Measurements from ENCODE around the gene KIAA1549.
"Not testable (repeated sequence)": the region's sequence is repeated elsewhere in the genome, so short reads cannot be mapped to it uniquely, and the experiment has no call there.

KIAA1549 gene

GRCh38 chr7:138941545-138941944, 39.6 kb downstream of the KIAA1549 start:
- DNase-seq, result no peak

GRCh38 chr7:138940602-138941001, 40.6 kb downstream of the KIAA1549 start:
- DNase-seq, result not testable (repeated sequence)

- no peak for DNase-seq
These were observed 43.7 kb downstream of the KIAA1549 start for GRCh38 chr7:138937484-138937883.

- DNase-seq, result no peak
These were observed 45.7 kb downstream of the KIAA1549 start for GRCh38 chr7:138935465-138936011.

GRCh38 chr7:138934861-138935260, 46.3 kb downstream of the KIAA1549 start:
- no peak for DNase-seq

GRCh38 chr7:138934367-138934766, 46.8 kb downstream of the KIAA1549 start:
- no peak for DNase-seq

- no peak for DNase-seq
These were observed 48.3 kb downstream of the KIAA1549 start for GRCh38 chr7:138932870-138933269.

GRCh38 chr7:138932427-138932826, 48.8 kb downstream of the KIAA1549 start:
- no peak for DNase-seq

- DNase-seq, result no peak
These were observed 51.2 kb downstream of the KIAA1549 start for GRCh38 chr7:138929969-138930368.

GRCh38 chr7:138926241-138926612, 55.0 kb downstream of the KIAA1549 start:
- no peak for DNase-seq

GRCh38 chr7:138924501-138925225, 56.5 kb downstream of the KIAA1549 start:
- DNase-seq, result no peak

- no peak for DNase-seq
These were observed 59.9 kb downstream of the KIAA1549 start for GRCh38 chr7:138921277-138921676.

- no peak for DNase-seq
These were observed 61.3 kb downstream of the KIAA1549 start for GRCh38 chr7:138919911-138920310.

- no peak for DNase-seq
These were observed 62.0 kb downstream of the KIAA1549 start for GRCh38 chr7:138919216-138919615.

GRCh38 chr7:138918756-138919155, 62.4 kb downstream of the KIAA1549 start:
- DNase-seq, result no peak

GRCh38 chr7:138918176-138918575, 63.0 kb downstream of the KIAA1549 start:
- no peak for DNase-seq

- no peak for DNase-seq
These were observed 63.4 kb downstream of the KIAA1549 start for GRCh38 chr7:138917771-138918170.

GRCh38 chr7:138916731-138917130, 64.5 kb downstream of the KIAA1549 start:
- DNase-seq, result no peak

- DNase-seq, result no peak
These were observed 64.9 kb downstream of the KIAA1549 start for GRCh38 chr7:138916275-138916674.

- DNase-seq, result no peak
These were observed 67.4 kb downstream of the KIAA1549 start for GRCh38 chr7:138913783-138914182.

- no peak for DNase-seq
These were observed 70.2 kb downstream of the KIAA1549 start for GRCh38 chr7:138911007-138911406.

GRCh38 chr7:138907850-138908249, 73.3 kb downstream of the KIAA1549 start:
- DNase-seq, result no peak

- no peak for DNase-seq
These were observed 73.9 kb downstream of the KIAA1549 start for GRCh38 chr7:138907201-138907847.

- DNase-seq, result peak in 1 of 5 experiments; percentile 60
These were observed 77.2 kb downstream of the KIAA1549 start for GRCh38 chr7:138903859-138904435.
